ENCODE results near the gene CIROP. TPM values are rescaled to one million over a fixed set of nuclear protein-coding genes. Genes with fewer than 3 reads are reported as not detected.

Gene CIROP
- total RNA-seq, 1 donor from 2014 or later: 0.19 TPM

- TF ChIP-seq CTCF (conservative IDR thresholded peaks at IDR 0.05): no peak
- Mint-ChIP-seq H3K27ac (no peak overlapping the region), H3K4me1 (ENCODE audit: unreplicated experiment) (peaks cover 21% of the 10 kb centered on the region), H3K36me3 (peaks cover 15% of the 10 kb centered on the region), H3K27me3 (no peaks in the 10 kb centered on the region), H3K4me3 (no peak overlapping the region), H3K9me3 (no peaks in the 10 kb centered on the region)
- DNase-seq (ENCODE audit: extremely low spot score, unreplicated experiment): no peak
These were observed 43.9 kb upstream of the CIROP start for GRCh38 chr14:23148591-23149249.

- no peaks in the 10 kb centered on the region for H3K27me3 Mint-ChIP-seq
- H3K27ac Mint-ChIP-seq: no peak overlapping the region
- H3K9me3 Mint-ChIP-seq: no peaks in the 10 kb centered on the region
- H3K4me1 Mint-ChIP-seq (ENCODE audit: unreplicated experiment): peaks cover 11% of the 10 kb centered on the region
- DNase-seq (ENCODE audit: extremely low spot score, unreplicated experiment): no peak
- H3K36me3 Mint-ChIP-seq: peaks cover 17% of the 10 kb centered on the region
- TF ChIP-seq CTCF (conservative IDR thresholded peaks at IDR 0.05): no peak
- H3K4me3 Mint-ChIP-seq: no peak overlapping the region
These were observed 42.9 kb upstream of the CIROP start for GRCh38 chr14:23147676-23148075.

GRCh38 chr14:23146980-23147379 lies 42.2 kb upstream of the CIROP start:
- Mint-ChIP-seq H3K4me3 (no peak overlapping the region), H3K9me3 (no peaks in the 10 kb centered on the region), H3K27me3 (no peaks in the 10 kb centered on the region), H3K36me3 (peaks cover 17% of the 10 kb centered on the region), H3K27ac (no peak overlapping the region), H3K4me1 (ENCODE audit: unreplicated experiment) (peaks cover 12% of the 10 kb centered on the region)
- DNase-seq (ENCODE audit: extremely low spot score, unreplicated experiment): no peak
- TF ChIP-seq CTCF (conservative IDR thresholded peaks at IDR 0.05): no peak

GRCh38 chr14:23146351-23146910 lies 41.6 kb upstream of the CIROP start:
- H3K27ac Mint-ChIP-seq: no peak overlapping the region
- H3K9me3 Mint-ChIP-seq: no peaks in the 10 kb centered on the region
- no peak for TF ChIP-seq CTCF (conservative IDR thresholded peaks at IDR 0.05)
- no peak for DNase-seq (ENCODE audit: extremely low spot score, unreplicated experiment)
- H3K4me1 Mint-ChIP-seq (ENCODE audit: unreplicated experiment): peaks cover 17% of the 10 kb centered on the region
- peaks cover 17% of the 10 kb centered on the region for H3K36me3 Mint-ChIP-seq
- H3K4me3 Mint-ChIP-seq: no peak overlapping the region
- H3K27me3 Mint-ChIP-seq: no peaks in the 10 kb centered on the region

- peaks cover 17% of the 10 kb centered on the region for H3K4me1 Mint-ChIP-seq (ENCODE audit: unreplicated experiment)
- no peak for DNase-seq (ENCODE audit: extremely low spot score, unreplicated experiment)
- H3K27ac Mint-ChIP-seq: peak overlapping the region; percentile 29
- no peaks in the 10 kb centered on the region for H3K9me3 Mint-ChIP-seq
- H3K4me3 Mint-ChIP-seq: no peak overlapping the region
- no peaks in the 10 kb centered on the region for H3K27me3 Mint-ChIP-seq
- TF ChIP-seq CTCF (conservative IDR thresholded peaks at IDR 0.05): no peak
- peaks cover 17% of the 10 kb centered on the region for H3K36me3 Mint-ChIP-seq
These were observed 41.1 kb upstream of the CIROP start for GRCh38 chr14:23145794-23146350.
